Fibroblast of pulmonary artery (primary cell): ENCODE results near the gene PTGS1.
"Not testable (repeated sequence)": the region's sequence is repeated elsewhere in the genome, so short reads cannot be mapped to it uniquely, and the experiment has no call there.

Experiments
- DNase-seq: peaks from one replicate; pipeline ENCODE4 v3.0.0-alpha.2; 2010; ENCODE audit warnings: low read depth
- H3K4me3 ChIP-seq: replicated peaks from 2 replicates; pipeline ENCODE4 v1.5.1; 2011; ENCODE audit warnings: low read depth, mild to moderate bottlenecking, control low read depth, low read length, moderate library complexity
- TF ChIP-seq, protein P1 (sequence below): IDR thresholded peaks from 2 replicates; pipeline ENCODE4 v1.5.1; 2011; ENCODE audit warnings: mild to moderate bottlenecking, control low read depth, low read length, inconsistent platforms; ENCODE audit errors: missing control alignments

PTGS1 gene

DNA sequence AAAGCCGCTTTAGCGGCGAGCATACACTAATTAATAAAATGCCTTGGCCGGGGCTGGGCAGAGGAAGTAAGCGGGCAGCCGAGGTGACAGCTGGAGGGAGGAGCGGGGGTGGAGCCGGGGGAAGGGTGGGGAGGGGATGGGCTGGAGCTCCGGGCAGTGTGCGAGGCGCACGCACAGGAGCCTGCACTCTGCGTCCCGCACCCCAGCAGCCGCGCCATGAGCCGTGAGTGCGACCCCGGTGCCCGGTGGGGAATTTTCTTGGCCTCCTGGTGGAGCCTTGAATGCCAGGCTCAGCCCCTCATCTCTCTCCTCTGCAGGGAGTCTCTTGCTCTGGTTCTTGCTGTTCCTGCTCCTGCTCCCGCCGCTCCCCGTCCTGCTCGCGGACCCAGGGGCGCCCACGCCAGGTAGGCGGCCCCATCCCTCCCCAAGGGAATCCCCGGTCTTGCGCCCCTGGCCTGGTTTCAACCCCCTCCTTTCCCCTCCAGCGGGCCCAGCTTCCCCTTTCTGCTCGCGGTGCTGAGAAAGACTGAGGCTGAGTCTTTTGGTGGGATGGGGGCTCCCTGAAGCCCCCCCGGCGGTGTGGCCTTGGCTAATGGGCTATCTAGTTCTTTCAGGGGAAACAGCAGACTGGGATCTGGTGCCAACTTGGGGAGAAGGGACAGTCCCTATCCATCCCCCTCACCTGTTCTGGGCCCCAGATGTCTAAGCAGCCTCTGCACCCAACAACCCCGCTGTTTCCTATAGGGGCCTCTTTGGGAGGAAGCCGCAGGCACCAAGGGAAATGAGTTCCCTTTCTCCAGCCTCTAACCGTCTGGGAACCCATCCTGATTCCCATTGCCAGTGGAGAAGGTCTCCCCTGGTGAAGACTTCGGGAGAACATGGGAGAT is at the start of gene PTGS1:
Gene PTGS1, plus strand, starts transcription at position 156 of the 887 bp plus-strand sequence. Its CDS starts 61 bp downstream, at position 217.
- TF ChIP-seq, protein P1, sequence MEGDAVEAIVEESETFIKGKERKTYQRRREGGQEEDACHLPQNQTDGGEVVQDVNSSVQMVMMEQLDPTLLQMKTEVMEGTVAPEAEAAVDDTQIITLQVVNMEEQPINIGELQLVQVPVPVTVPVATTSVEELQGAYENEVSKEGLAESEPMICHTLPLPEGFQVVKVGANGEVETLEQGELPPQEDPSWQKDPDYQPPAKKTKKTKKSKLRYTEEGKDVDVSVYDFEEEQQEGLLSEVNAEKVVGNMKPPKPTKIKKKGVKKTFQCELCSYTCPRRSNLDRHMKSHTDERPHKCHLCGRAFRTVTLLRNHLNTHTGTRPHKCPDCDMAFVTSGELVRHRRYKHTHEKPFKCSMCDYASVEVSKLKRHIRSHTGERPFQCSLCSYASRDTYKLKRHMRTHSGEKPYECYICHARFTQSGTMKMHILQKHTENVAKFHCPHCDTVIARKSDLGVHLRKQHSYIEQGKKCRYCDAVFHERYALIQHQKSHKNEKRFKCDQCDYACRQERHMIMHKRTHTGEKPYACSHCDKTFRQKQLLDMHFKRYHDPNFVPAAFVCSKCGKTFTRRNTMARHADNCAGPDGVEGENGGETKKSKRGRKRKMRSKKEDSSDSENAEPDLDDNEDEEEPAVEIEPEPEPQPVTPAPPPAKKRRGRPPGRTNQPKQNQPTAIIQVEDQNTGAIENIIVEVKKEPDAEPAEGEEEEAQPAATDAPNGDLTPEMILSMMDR = no peak
- peak; percentile 54 for DNase-seq
- H3K4me3 ChIP-seq = peak within 1 kb of the TSS; percentile 70

DNA sequence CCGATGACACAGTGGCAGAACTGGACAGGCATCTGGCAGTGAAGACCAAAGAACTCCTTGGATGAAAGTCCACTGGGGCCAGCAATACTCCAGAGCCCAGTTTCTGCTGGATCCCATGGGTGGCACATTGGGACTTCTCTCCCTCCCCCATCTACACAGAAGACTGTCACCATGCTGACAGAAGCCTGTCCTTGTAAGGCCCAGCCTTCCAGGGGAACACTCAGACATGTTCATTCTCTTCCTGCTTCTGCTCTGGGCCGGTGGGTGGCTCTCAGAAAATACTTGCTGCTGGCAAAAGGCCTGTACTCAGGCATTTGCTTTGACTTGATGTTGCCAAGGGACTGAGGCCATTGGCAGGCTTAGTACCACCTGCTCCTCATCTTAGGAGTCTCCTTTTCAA is 48.3 kb upstream of the PTGS1 start:
- H3K4me3 ChIP-seq = no peak overlapping the region
- no peak for DNase-seq
- TF ChIP-seq, protein P1 = no peak

DNA sequence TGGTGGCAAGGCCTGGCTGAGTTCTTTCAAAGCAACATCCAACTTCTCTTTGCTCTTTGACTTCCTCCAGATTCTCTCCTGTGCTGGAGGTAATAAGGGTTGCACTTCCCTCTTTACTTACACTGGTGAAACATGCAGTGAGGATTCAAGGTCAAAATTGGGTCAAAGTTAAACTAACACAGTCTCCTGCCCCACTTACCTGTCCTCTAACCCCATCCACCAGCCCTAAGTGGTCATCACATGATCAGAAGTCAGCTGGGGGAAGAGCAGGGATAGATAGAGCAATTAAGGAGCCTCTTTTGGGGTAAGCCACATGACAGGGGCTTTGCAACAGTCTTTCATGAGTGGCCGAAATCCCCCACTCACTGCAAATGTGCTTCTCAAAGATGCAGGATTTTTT is 46.2 kb upstream of the PTGS1 start:
- not testable (repeated sequence) for DNase-seq, H3K4me3 ChIP-seq

DNA sequence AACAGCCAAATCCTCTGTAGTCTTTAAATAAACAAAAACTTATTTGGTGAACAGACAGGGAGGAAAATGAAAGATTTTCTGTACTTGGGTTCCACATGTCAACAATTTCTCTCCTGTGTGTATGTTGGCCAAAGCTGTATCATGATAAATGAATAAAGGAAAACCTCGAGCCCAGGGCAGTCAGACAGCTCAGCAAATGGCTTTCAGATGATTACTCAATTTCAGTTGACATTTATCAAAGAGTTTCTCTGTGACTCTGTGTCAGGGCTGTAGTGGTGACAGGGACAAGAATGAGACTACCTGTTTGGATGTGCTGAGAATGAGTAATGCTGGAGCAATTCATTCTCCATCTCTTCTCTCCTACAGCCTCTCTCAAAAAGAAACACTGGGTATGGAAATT is 45.7 kb upstream of the PTGS1 start:
- no peak overlapping the region for H3K4me3 ChIP-seq
- TF ChIP-seq, protein P1 = no peak
- DNase-seq = no peak

DNA sequence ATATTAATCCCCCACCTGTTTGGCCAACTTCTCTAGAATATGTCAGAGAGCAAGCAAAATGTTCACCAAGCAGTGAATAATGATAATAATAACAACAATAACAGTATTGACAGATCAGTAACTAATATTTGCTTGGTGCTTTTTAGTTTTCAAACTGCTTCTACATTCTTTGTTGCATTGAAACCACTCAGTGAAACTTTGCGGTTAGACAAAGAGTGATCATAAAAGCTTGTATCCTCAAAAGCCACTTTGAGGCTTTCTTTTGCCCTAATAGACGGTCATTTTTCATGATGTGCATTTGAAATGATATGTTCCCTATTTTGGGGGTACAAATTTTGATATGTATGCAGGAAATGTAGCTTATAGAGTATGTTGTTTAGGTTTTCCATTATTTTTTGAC is 43.6 kb upstream of the PTGS1 start:
- no peak overlapping the region for H3K4me3 ChIP-seq
- TF ChIP-seq, protein P1 = no peak
- DNase-seq = no peak

DNA sequence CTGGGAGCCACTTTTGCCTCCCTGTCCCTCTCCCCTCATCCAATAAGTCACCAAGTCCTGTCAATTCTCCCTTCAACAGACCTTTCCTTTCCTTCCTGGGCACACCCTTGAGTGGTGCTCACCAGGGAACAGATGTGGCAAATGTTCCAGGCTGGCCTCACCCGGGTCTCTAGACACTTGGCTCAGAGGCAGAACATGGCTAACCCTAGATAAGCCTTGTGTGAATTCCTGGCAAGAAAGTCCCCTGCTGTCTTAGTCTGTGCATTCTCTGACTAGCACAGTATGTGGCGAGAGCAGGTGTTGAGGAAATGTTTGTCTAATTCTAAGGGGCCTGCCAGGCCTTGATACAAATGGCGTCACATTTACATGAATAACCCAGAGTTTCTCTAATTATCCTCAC is 41.2 kb upstream of the PTGS1 start:
- TF ChIP-seq, protein P1 = no peak
- no peak for DNase-seq
- no peak overlapping the region for H3K4me3 ChIP-seq

DNA sequence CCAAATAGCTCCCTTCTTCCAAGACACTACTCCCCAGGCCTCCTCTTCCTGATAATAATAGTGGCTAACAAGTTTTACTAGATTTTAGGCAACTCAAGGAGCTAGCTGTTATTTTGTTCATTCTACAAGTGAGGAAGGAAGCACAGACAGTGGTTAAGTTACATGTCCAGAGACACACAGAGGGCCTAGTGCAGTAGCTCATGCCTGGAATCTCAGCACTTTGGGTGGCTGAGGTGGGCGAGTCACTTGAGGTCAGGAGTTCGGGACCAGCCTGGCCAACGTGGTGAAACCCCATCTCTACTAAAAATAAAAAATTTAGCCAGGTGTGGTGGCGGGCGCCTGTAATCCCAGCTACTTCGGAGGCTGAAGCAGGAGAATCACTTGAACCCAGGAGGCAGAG is 40.4 kb upstream of the PTGS1 start:
- not testable (repeated sequence) for H3K4me3 ChIP-seq, DNase-seq

DNA sequence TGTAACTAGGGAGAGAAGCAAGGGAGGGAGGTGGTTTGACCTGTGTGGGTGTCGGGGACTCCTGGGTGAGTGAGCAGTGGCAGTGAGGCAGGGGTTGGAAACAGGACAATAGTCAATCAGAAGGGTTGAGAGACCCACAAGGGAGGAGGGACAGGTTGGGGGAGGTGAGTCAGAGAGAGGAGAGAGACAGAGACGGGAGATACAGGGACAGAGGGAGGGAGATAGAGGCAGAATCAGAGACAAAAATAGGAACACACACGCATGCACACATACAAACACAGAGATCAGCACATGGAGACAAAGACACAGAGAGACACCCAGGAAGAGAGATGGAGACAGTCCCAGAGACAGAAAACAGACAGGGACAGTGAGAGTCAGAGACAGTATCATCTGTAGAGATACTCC is 39.3 kb upstream of the PTGS1 start:
- no peak overlapping the region for H3K4me3 ChIP-seq
- TF ChIP-seq, protein P1 = no peak

More for the DNA sequence above, 39.3 kb upstream of the PTGS1 start:
- DNase-seq = no peak
